ENCODE data around the gene COL7A1. TPM values are rescaled to one million over a fixed set of nuclear protein-coding genes. Genes with fewer than 3 reads are reported as not detected.

COL7A1 gene
- total RNA-seq, 1 experiment from 2014 or later: 8.1 TPM

DNA sequence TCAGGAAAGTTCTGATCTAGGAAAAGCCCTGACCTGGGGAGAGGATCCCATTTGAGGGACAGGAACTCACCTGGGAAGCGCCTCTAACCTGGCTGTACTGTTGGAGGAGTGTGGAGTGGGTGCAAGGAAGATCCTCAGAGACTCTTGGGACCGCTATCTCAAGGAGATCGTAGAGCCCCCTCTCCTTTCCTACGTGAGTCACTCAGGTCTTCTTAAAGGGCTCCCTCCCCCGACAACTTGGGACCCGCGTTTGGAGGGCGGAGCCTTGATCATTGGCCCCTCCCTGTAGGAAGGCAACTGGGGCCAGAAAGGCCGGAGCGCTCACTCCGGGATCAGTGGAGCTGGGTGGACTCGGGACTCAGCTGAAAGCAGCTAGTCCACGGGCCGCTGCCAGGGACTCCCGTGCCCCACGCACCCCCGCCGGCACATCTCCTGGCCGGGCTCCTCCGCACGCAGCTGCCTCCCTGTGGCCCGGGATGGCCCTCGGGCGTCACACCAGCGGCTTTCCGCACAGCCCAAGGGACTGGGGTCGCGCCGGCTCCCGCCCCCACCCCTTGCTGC, 39.6 kb upstream of the COL7A1 start (continued):
- TF ChIP-seq, protein P1, sequence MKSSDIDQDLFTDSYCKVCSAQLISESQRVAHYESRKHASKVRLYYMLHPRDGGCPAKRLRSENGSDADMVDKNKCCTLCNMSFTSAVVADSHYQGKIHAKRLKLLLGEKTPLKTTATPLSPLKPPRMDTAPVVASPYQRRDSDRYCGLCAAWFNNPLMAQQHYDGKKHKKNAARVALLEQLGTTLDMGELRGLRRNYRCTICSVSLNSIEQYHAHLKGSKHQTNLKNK (CRISPR knock-in tag; IDR thresholded peaks at IDR 0.05): no peak
- TF ChIP-seq, protein P2, sequence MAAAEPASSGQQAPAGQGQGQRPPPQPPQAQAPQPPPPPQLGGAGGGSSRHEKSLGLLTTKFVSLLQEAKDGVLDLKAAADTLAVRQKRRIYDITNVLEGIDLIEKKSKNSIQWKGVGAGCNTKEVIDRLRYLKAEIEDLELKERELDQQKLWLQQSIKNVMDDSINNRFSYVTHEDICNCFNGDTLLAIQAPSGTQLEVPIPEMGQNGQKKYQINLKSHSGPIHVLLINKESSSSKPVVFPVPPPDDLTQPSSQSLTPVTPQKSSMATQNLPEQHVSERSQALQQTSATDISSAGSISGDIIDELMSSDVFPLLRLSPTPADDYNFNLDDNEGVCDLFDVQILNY (CRISPR knock-in tag; IDR thresholded peaks at IDR 0.05): no peak
- TF ChIP-seq, protein P3, sequence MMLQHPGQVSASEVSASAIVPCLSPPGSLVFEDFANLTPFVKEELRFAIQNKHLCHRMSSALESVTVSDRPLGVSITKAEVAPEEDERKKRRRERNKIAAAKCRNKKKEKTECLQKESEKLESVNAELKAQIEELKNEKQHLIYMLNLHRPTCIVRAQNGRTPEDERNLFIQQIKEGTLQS (CRISPR knock-in tag; conservative IDR thresholded peaks at IDR 0.05): no peak
- TF ChIP-seq, protein P4, sequence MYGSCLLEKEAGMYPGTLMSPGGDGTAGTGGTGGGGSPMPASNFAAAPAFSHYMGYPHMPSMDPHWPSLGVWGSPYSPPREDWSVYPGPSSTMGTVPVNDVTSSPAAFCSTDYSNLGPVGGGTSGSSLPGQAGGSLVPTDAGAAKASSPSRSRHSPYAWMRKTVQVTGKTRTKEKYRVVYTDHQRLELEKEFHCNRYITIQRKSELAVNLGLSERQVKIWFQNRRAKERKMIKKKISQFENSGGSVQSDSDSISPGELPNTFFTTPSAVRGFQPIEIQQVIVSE (CRISPR knock-in tag; IDR thresholded peaks at IDR 0.05; ENCODE audit: borderline replicate concordance): no peak
- TF ChIP-seq, protein P5, sequence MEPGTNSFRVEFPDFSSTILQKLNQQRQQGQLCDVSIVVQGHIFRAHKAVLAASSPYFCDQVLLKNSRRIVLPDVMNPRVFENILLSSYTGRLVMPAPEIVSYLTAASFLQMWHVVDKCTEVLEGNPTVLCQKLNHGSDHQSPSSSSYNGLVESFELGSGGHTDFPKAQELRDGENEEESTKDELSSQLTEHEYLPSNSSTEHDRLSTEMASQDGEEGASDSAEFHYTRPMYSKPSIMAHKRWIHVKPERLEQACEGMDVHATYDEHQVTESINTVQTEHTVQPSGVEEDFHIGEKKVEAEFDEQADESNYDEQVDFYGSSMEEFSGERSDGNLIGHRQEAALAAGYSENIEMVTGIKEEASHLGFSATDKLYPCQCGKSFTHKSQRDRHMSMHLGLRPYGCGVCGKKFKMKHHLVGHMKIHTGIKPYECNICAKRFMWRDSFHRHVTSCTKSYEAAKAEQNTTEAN (CRISPR knock-in tag; IDR thresholded peaks at IDR 0.05): no peak
- TF ChIP-seq, protein P6, sequence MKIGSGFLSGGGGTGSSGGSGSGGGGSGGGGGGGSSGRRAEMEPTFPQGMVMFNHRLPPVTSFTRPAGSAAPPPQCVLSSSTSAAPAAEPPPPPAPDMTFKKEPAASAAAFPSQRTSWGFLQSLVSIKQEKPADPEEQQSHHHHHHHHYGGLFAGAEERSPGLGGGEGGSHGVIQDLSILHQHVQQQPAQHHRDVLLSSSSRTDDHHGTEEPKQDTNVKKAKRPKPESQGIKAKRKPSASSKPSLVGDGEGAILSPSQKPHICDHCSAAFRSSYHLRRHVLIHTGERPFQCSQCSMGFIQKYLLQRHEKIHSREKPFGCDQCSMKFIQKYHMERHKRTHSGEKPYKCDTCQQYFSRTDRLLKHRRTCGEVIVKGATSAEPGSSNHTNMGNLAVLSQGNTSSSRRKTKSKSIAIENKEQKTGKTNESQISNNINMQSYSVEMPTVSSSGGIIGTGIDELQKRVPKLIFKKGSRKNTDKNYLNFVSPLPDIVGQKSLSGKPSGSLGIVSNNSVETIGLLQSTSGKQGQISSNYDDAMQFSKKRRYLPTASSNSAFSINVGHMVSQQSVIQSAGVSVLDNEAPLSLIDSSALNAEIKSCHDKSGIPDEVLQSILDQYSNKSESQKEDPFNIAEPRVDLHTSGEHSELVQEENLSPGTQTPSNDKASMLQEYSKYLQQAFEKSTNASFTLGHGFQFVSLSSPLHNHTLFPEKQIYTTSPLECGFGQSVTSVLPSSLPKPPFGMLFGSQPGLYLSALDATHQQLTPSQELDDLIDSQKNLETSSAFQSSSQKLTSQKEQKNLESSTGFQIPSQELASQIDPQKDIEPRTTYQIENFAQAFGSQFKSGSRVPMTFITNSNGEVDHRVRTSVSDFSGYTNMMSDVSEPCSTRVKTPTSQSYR (CRISPR knock-in tag; IDR thresholded peaks at IDR 0.05): no peak
- TF ChIP-seq, protein P7, sequence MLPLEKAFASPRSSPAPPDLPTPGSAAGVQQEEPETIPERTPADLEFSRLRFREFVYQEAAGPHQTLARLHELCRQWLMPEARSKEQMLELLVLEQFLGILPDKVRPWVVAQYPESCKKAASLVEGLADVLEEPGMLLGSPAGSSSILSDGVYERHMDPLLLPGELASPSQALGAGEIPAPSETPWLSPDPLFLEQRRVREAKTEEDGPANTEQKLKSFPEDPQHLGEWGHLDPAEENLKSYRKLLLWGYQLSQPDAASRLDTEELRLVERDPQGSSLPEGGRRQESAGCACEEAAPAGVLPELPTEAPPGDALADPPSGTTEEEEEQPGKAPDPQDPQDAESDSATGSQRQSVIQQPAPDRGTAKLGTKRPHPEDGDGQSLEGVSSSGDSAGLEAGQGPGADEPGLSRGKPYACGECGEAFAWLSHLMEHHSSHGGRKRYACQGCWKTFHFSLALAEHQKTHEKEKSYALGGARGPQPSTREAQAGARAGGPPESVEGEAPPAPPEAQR (CRISPR knock-in tag; IDR thresholded peaks at IDR 0.05): no peak
- peak; percentile 16; the same call in 1 of the 2 replicates for TF ChIP-seq FOXP1 (CRISPR knock-in tag; IDR thresholded peaks at IDR 0.05; ENCODE audit: borderline replicate concordance)
- TF ChIP-seq ZNF138 (CRISPR knock-in tag; conservative IDR thresholded peaks at IDR 0.05): 0 out of 2 replicates have a peak, but pooled peaks have one; percentile 65
- TF ChIP-seq, protein P8, sequence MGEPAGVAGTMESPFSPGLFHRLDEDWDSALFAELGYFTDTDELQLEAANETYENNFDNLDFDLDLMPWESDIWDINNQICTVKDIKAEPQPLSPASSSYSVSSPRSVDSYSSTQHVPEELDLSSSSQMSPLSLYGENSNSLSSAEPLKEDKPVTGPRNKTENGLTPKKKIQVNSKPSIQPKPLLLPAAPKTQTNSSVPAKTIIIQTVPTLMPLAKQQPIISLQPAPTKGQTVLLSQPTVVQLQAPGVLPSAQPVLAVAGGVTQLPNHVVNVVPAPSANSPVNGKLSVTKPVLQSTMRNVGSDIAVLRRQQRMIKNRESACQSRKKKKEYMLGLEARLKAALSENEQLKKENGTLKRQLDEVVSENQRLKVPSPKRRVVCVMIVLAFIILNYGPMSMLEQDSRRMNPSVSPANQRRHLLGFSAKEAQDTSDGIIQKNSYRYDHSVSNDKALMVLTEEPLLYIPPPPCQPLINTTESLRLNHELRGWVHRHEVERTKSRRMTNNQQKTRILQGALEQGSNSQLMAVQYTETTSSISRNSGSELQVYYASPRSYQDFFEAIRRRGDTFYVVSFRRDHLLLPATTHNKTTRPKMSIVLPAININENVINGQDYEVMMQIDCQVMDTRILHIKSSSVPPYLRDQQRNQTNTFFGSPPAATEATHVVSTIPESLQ (CRISPR knock-in tag; IDR thresholded peaks at IDR 0.05): no peak
- TF ChIP-seq NR1H2 (CRISPR knock-in tag; IDR thresholded peaks at IDR 0.05): no peak
- TF ChIP-seq TEAD4 (CRISPR knock-in tag; IDR thresholded peaks at IDR 0.05): no peak
- no peak for TF ChIP-seq NFATC4 (CRISPR knock-in tag; IDR thresholded peaks at IDR 0.05)
- TF ChIP-seq FOXJ3 (CRISPR knock-in tag; IDR thresholded peaks at IDR 0.05; ENCODE audit: borderline replicate concordance): no peak
- no peak for TF ChIP-seq ZNF671 (CRISPR knock-in tag; IDR thresholded peaks at IDR 0.05)
- TF ChIP-seq ZNF121 (CRISPR knock-in tag; IDR thresholded peaks at IDR 0.05): no peak
- no peak for TF ChIP-seq SP1 (CRISPR knock-in tag; conservative IDR thresholded peaks at IDR 0.05)
- no peak; the same call in 1 of the 2 replicates for TF ChIP-seq RELA (CRISPR knock-in tag; IDR thresholded peaks at IDR 0.05; ENCODE audit: borderline replicate concordance)
- TF ChIP-seq IRF2 (CRISPR knock-in tag; IDR thresholded peaks at IDR 0.05; ENCODE audit: borderline replicate concordance, low read depth): no peak
- peak; percentile 80; the same call in 1 of the 2 replicates for TF ChIP-seq ESRRA (CRISPR knock-in tag; IDR thresholded peaks at IDR 0.05; ENCODE audit: borderline replicate concordance)
- no peak for TF ChIP-seq ATF1 (CRISPR knock-in tag; IDR thresholded peaks at IDR 0.05)
- TF ChIP-seq, protein P9, sequence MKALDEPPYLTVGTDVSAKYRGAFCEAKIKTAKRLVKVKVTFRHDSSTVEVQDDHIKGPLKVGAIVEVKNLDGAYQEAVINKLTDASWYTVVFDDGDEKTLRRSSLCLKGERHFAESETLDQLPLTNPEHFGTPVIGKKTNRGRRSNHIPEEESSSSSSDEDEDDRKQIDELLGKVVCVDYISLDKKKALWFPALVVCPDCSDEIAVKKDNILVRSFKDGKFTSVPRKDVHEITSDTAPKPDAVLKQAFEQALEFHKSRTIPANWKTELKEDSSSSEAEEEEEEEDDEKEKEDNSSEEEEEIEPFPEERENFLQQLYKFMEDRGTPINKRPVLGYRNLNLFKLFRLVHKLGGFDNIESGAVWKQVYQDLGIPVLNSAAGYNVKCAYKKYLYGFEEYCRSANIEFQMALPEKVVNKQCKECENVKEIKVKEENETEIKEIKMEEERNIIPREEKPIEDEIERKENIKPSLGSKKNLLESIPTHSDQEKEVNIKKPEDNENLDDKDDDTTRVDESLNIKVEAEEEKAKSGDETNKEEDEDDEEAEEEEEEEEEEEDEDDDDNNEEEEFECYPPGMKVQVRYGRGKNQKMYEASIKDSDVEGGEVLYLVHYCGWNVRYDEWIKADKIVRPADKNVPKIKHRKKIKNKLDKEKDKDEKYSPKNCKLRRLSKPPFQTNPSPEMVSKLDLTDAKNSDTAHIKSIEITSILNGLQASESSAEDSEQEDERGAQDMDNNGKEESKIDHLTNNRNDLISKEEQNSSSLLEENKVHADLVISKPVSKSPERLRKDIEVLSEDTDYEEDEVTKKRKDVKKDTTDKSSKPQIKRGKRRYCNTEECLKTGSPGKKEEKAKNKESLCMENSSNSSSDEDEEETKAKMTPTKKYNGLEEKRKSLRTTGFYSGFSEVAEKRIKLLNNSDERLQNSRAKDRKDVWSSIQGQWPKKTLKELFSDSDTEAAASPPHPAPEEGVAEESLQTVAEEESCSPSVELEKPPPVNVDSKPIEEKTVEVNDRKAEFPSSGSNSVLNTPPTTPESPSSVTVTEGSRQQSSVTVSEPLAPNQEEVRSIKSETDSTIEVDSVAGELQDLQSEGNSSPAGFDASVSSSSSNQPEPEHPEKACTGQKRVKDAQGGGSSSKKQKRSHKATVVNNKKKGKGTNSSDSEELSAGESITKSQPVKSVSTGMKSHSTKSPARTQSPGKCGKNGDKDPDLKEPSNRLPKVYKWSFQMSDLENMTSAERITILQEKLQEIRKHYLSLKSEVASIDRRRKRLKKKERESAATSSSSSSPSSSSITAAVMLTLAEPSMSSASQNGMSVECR (CRISPR knock-in tag; IDR thresholded peaks at IDR 0.05; ENCODE audit: borderline replicate concordance): no peak
